Left ventricle myocardium inferior (tissue), 1 donor: Measurements from ENCODE around the gene RAP1GAP. TPM values are rescaled to one million over a fixed set of nuclear protein-coding genes. Genes with fewer than 3 reads are reported as not detected.

ENCODE experiments used
- DNase-seq: peaks from one replicate; pipeline ENCODE4 v3.0.0-alpha.2; 2020
- H3K27ac ChIP-seq: fragments of 200-600 bp; replicated peaks from 2 replicates; pipeline ENCODE4 v1.8.0; 2021
- H3K27me3 ChIP-seq: fragments of 200-600 bp; 2 replicates; pipeline ENCODE4 v1.8.0; 2021; ENCODE audit warnings: low read depth
- H3K36me3 ChIP-seq: fragments of 200-600 bp; 2 replicates; pipeline ENCODE4 v1.8.0; 2021
- H3K4me1 ChIP-seq: fragments of 200-600 bp; 2 replicates; pipeline ENCODE4 v1.8.0; 2021
- H3K4me3 ChIP-seq: fragments of 200-600 bp; 2 replicates; pipeline ENCODE4 v1.8.0; 2021; ENCODE audit warnings: mild to moderate bottlenecking, moderate library complexity
- H3K9me3 ChIP-seq: fragments of 200-600 bp; replicated peaks from 2 replicates; pipeline ENCODE4 v1.8.0; 2021
- intact Hi-C: fragments of 100-400 bp; cut with micrococcal nuclease; formaldehyde crosslinking; loops from one replicate; pipeline ENCODE4 v1.11.0; 2022
- total RNA-seq: library from RNA; stranded (reverse); fragmentation: NEBNext Ultra II Directional; extraction: Animal tissue kit (Norgen Biotek cat#: 25700); gene quantifications from one replicate; pipeline ENCODE4 v1.2.1, GENCODE V29; 2021
- TF ChIP-seq, protein P1 (sequence below): fragments of 200-600 bp; IDR thresholded peaks from 2 replicates; pipeline ENCODE4 v1.8.0; 2021; ENCODE audit warnings: antibody characterized with exemption, mild to moderate bottlenecking, borderline replicate concordance
- donor health status: DM: no; HTN: yes; CAD: no; lungs with severe emphysema.

RAP1GAP gene
- total RNA-seq, 1 donor from 2014 or later: 6.2 TPM

DNA sequence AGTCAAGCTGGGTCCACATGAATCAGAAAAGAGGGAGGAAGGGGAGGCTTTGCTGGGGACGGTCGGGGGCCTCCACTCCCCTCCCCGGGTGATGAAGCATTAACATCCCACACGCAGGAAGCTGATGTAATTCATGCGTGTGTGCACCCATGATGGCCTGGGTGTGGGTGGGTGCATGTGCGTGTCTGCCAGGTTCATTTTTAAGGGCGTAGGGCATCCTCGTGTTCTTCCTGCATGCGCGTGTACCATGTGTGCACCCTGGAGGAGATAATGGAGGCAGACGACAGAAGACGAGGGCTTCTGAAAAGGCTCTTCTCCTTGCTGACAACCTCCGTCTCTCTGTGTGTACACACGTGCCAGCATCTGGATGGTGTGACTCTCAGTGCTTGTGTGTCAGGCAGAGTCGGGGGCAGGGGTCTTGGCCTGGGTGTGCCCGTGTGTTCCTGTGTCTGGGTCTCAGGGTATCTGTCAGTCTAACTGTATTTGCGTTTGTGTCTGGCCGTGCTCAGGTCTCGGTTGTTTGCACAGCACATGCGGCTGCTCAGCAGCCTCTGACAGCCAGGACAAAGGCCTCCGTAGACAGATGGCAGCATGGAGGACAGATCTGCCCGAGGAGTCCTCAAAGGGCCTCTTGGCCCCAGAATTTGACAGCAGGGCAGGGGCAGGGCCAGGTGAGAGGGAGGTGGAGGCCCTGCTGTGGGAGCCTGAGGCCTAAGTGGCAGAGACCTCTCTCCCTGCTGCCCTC lies 2.4 kb downstream of the RAP1GAP start:
- Histone ChIP-seq H3K4me1 (peaks cover 74% of the 10 kb centered on the region), H3K4me3 (no peak overlapping the region), H3K9me3 (no peaks in the 10 kb centered on the region), H3K27ac (peak overlapping the region; percentile 75), H3K36me3 (no peaks in the 10 kb centered on the region), H3K27me3 (peaks cover 75% of the 10 kb centered on the region)
- DNase-seq: no peak
- TF ChIP-seq, protein P1, sequence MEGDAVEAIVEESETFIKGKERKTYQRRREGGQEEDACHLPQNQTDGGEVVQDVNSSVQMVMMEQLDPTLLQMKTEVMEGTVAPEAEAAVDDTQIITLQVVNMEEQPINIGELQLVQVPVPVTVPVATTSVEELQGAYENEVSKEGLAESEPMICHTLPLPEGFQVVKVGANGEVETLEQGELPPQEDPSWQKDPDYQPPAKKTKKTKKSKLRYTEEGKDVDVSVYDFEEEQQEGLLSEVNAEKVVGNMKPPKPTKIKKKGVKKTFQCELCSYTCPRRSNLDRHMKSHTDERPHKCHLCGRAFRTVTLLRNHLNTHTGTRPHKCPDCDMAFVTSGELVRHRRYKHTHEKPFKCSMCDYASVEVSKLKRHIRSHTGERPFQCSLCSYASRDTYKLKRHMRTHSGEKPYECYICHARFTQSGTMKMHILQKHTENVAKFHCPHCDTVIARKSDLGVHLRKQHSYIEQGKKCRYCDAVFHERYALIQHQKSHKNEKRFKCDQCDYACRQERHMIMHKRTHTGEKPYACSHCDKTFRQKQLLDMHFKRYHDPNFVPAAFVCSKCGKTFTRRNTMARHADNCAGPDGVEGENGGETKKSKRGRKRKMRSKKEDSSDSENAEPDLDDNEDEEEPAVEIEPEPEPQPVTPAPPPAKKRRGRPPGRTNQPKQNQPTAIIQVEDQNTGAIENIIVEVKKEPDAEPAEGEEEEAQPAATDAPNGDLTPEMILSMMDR: no peak
- intact Hi-C loops: no loop called here

GRCh38 chr1:21665711-21666575 lies 3.2 kb downstream of the RAP1GAP start:
- intact Hi-C loops: no loop called here
- Histone ChIP-seq H3K4me3 (no peak overlapping the region), H3K36me3 (no peaks in the 10 kb centered on the region), H3K27ac (peak overlapping the region; percentile 75), H3K4me1 (peaks cover 67% of the 10 kb centered on the region), H3K27me3 (peaks cover 83% of the 10 kb centered on the region), H3K9me3 (no peaks in the 10 kb centered on the region)
- TF ChIP-seq, protein P1: no peak
- DNase-seq: peak; percentile 69

GRCh38 chr1:21664806-21665588 lies 4.2 kb downstream of the RAP1GAP start:
- intact Hi-C loops: no loop called here
- no peaks in the 10 kb centered on the region for H3K36me3 ChIP-seq
- peaks cover 59% of the 10 kb centered on the region for H3K4me1 ChIP-seq
- DNase-seq: no peak
- no peaks in the 10 kb centered on the region for H3K9me3 ChIP-seq
- TF ChIP-seq, protein P1: no peak
- no peak overlapping the region for H3K4me3 ChIP-seq
- peak overlapping the region; percentile 75 for H3K27ac ChIP-seq
- peaks cover 88% of the 10 kb centered on the region for H3K27me3 ChIP-seq

DNA sequence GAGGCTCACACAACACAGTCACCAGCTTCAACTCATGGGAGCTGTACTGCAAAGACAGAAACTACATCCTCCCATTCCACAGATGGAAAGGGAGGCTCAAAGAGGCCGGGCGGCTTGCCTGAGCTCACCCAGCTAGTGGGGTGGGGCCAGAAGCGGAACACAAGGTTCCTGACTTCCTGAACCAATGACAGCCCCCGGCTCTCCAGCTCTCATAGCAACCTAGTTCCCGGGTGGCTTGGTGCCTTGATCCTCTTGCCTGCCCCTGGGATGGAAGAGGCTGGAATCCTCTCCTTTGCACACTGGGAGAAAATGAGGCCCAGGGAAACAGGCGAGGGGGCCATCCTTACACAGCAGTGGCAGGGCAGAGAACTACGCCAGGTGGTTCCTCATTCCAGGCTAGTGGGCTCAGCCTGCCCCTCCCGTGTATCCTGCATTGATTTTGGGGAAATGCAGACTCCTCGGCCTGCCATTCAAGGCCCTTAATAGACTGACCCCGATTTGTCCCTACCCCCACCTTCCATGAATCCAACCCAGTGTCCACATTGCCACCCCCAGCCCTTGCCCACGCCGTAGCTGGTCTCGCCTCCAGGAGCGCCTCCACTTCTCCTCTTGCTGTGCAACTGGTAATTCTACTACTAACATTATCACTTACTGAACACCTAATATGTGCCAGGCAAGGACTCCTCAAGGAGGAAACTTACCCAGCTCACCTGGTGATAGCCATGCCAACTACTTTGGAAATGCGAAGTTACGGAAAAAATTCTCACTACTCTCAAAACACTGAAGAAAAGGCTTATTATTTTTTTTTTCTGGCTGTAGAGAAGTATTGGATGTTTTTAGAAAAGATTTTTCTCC lies 5.0 kb downstream of the RAP1GAP start:
- Histone ChIP-seq H3K9me3 (no peaks in the 10 kb centered on the region), H3K4me1 (peaks cover 56% of the 10 kb centered on the region), H3K36me3 (no peaks in the 10 kb centered on the region), H3K27me3 (peaks cover 84% of the 10 kb centered on the region), H3K27ac (no peak overlapping the region), H3K4me3 (no peak overlapping the region)
- DNase-seq: no peak
- intact Hi-C loops: no loop called here
- TF ChIP-seq, protein P1: no peak
